Astrocyte (in vitro differentiated cells and primary cell): ENCODE measurements around the gene P2RY8. TPM values are rescaled to one million over a fixed set of nuclear protein-coding genes. Genes with fewer than 3 reads are reported as not detected.

Experiments used
- DNase-seq: peaks from one replicate; pipeline ENCODE4 v3.0.0-alpha.2; 2010; ENCODE audit warnings: low read depth
- FAIRE-seq: peaks from 2 replicates; lab custom pipeline; 2011; peaks lifted over from hg19 to GRCh38; lab: Jason Lieb, UNC
- H2AFZ ChIP-seq: 2 replicates; pipeline ENCODE4 v1.6.0; 2012; ENCODE audit warnings: low read depth, low read length, inconsistent platforms
- H3K27ac ChIP-seq: 2 replicates; pipeline ENCODE4 v1.5.1; 2011; ENCODE audit warnings: low read depth, low read length, inconsistent platforms
- H3K27me3 ChIP-seq: 2 replicates; pipeline ENCODE4 v1.6.0; 2011; ENCODE audit warnings: low read length, inconsistent platforms; ENCODE audit not compliant: insufficient read depth
- H3K36me3 ChIP-seq: 2 replicates; pipeline ENCODE4 v1.5.1; 2011; ENCODE audit warnings: low read length, inconsistent platforms; ENCODE audit not compliant: insufficient read depth
- H3K4me1 ChIP-seq: 2 replicates; pipeline ENCODE4 v1.5.1; 2011; ENCODE audit warnings: low read length, inconsistent platforms; ENCODE audit not compliant: insufficient read depth
- H3K4me2 ChIP-seq: 2 replicates; pipeline ENCODE4 v1.6.0; 2012; ENCODE audit warnings: low read length, inconsistent platforms
- H3K4me3 ChIP-seq: 2 replicates; pipeline ENCODE4 v1.5.1; 2011; ENCODE audit warnings: low read depth, mild to moderate bottlenecking, low read length, inconsistent platforms; ENCODE audit not compliant: insufficient read depth
- H3K79me2 ChIP-seq: 2 replicates; pipeline ENCODE4 v1.6.0; 2012; ENCODE audit warnings: mild to moderate bottlenecking, low read length, inconsistent platforms; ENCODE audit not compliant: insufficient read depth
- H3K9ac ChIP-seq: 2 replicates; pipeline ENCODE4 v1.6.0; 2012; ENCODE audit warnings: mild to moderate bottlenecking, low read length, inconsistent platforms
- H3K9me3 ChIP-seq: 2 replicates; pipeline ENCODE4 v1.5.1; 2012; ENCODE audit warnings: low read depth, mild to moderate bottlenecking, low read length, inconsistent platforms; ENCODE audit not compliant: insufficient read depth
- H4K20me1 ChIP-seq: 2 replicates; pipeline ENCODE4 v1.6.0; 2012; ENCODE audit warnings: low read length, inconsistent platforms; ENCODE audit not compliant: insufficient read depth
- H3K27ac Mint-ChIP-seq: one replicate; pipeline ENCODE4 v1.8.0; 2021; ENCODE audit warnings: mild to moderate bottlenecking, mixed read lengths; ENCODE audit not compliant: unreplicated experiment
- H3K27me3 Mint-ChIP-seq: one replicate; pipeline ENCODE4 v1.8.0; 2021; ENCODE audit warnings: low read depth, mixed read lengths; ENCODE audit not compliant: unreplicated experiment
- H3K36me3 Mint-ChIP-seq: one replicate; pipeline ENCODE4 v1.8.0; 2021; ENCODE audit warnings: low read depth, mixed read lengths; ENCODE audit not compliant: unreplicated experiment
- H3K4me1 Mint-ChIP-seq: one replicate; pipeline ENCODE4 v1.8.0; 2021; ENCODE audit warnings: low read depth, mixed read lengths; ENCODE audit not compliant: unreplicated experiment
- H3K4me3 Mint-ChIP-seq: one replicate; pipeline ENCODE4 v1.8.0; 2021; ENCODE audit warnings: mild to moderate bottlenecking, moderate library complexity, mixed read lengths; ENCODE audit not compliant: unreplicated experiment
- H3K9me3 Mint-ChIP-seq: one replicate; pipeline ENCODE4 v1.8.0; 2021; ENCODE audit warnings: mild to moderate bottlenecking, mixed read lengths; ENCODE audit not compliant: unreplicated experiment
- CTCF ChIP-seq: IDR thresholded peaks from 2 replicates; pipeline ENCODE4 v1.5.1; 2011; ENCODE audit warnings: low read depth, mild to moderate bottlenecking, inconsistent platforms, low read length, moderate library complexity; ENCODE audit not compliant: insufficient read depth
- EZH2 ChIP-seq: IDR thresholded peaks from 2 replicates; pipeline ENCODE4 v1.6.1; 2012; ENCODE audit warnings: mild to moderate bottlenecking, low read length, inconsistent platforms; ENCODE audit not compliant: insufficient read depth
- total RNA-seq: library from RNA; stranded (reverse); gene quantifications from 2 replicates; pipeline ENCODE4 v1.2.1, GENCODE V29; 2021

The P2RY8 gene
- total RNA-seq, 1 donor from 2014 or later = not detected

GRCh38 chrX:1531096-1531890 lies 5.7 kb downstream of the P2RY8 start:
- Histone ChIP-seq H3K36me3 (no peaks in the 10 kb centered on the region), H3K4me2 (no peak overlapping the region), H3K27ac (no peak overlapping the region), H3K4me3 (no peak overlapping the region), H4K20me1 (no peaks in the 10 kb centered on the region), H3K4me1 (no peaks in the 10 kb centered on the region), H3K27me3 (no peaks in the 10 kb centered on the region), H3K79me2 (no peaks in the 10 kb centered on the region), H2AFZ (no peak overlapping the region), H3K9ac (no peak overlapping the region), H3K9me3 (peaks cover 5% of the 10 kb centered on the region)
- FAIRE-seq = no peak
- H3K27ac Mint-ChIP-seq = no peak overlapping the region
- no peak overlapping the region for H3K4me3 Mint-ChIP-seq
- no peak for DNase-seq
- no peaks in the 10 kb centered on the region for H3K4me1 Mint-ChIP-seq
- H3K9me3 Mint-ChIP-seq = no peaks in the 10 kb centered on the region
- TF ChIP-seq CTCF (no peak), EZH2 (no peak)
- no peaks in the 10 kb centered on the region for H3K27me3 Mint-ChIP-seq
- no peaks in the 10 kb centered on the region for H3K36me3 Mint-ChIP-seq

GRCh38 chrX:1529756-1530155 lies 7.2 kb downstream of the P2RY8 start:
- Histone ChIP-seq H3K36me3 (no peaks in the 10 kb centered on the region), H2AFZ (no peak overlapping the region), H3K4me3 (no peak overlapping the region), H3K79me2 (no peaks in the 10 kb centered on the region), H3K4me2 (no peak overlapping the region), H3K27me3 (no peaks in the 10 kb centered on the region), H3K9ac (no peak overlapping the region), H4K20me1 (no peaks in the 10 kb centered on the region), H3K9me3 (peaks cover 5% of the 10 kb centered on the region), H3K27ac (no peak overlapping the region), H3K4me1 (no peaks in the 10 kb centered on the region)
- Mint-ChIP-seq H3K27ac (no peak overlapping the region), H3K4me3 (no peak overlapping the region), H3K9me3 (no peaks in the 10 kb centered on the region), H3K27me3 (no peaks in the 10 kb centered on the region), H3K4me1 (no peaks in the 10 kb centered on the region), H3K36me3 (no peaks in the 10 kb centered on the region)
- DNase-seq (no peak), FAIRE-seq (no peak)
- TF ChIP-seq CTCF (no peak), EZH2 (no peak)

- Histone ChIP-seq H3K9me3 (peaks cover 5% of the 10 kb centered on the region), H3K4me1 (no peaks in the 10 kb centered on the region), H3K27me3 (no peaks in the 10 kb centered on the region), H2AFZ (no peak overlapping the region), H3K79me2 (no peaks in the 10 kb centered on the region), H3K4me3 (no peak overlapping the region), H3K36me3 (no peaks in the 10 kb centered on the region), H4K20me1 (no peaks in the 10 kb centered on the region), H3K27ac (no peak overlapping the region), H3K9ac (no peak overlapping the region), H3K4me2 (no peak overlapping the region)
- Mint-ChIP-seq H3K27me3 (no peaks in the 10 kb centered on the region), H3K9me3 (no peaks in the 10 kb centered on the region), H3K4me1 (no peaks in the 10 kb centered on the region), H3K27ac (no peak overlapping the region), H3K36me3 (no peaks in the 10 kb centered on the region), H3K4me3 (no peak overlapping the region)
- DNase-seq = no peak
- no peak for FAIRE-seq
- no peak for TF ChIP-seq CTCF
- TF ChIP-seq EZH2 = no peak
These were observed 7.7 kb downstream of the P2RY8 start for GRCh38 chrX:1529328-1529727.
